ENCODE measurements around the gene SEMA5A. TPM values are rescaled to one million over a fixed set of nuclear protein-coding genes. Genes with fewer than 3 reads are reported as not detected.

SEMA5A gene
- total and polyA plus RNA-seq, 11 donors: 4.6 to 71.5 (median 33.8) TPM

- ATAC-seq: no peak
- Histone ChIP-seq H3K27me3 (no peaks in the 10 kb centered on the region), H3K9me3 (no peaks in the 10 kb centered on the region), H3K4me3 (no peak overlapping the region), H3K4me1 (no peaks in the 10 kb centered on the region), H3K36me3 (peaks cover 0 to 32% (median 0%) of the 10 kb centered on the region in 9 donors), H3K27ac (no peak overlapping the region)
- DNase-seq: no peak
- 77 to 85% (median 83%) methylated on average over 7 of the region's 7 CpGs for WGBS, 4 donors
- no peak for TF ChIP-seq POLR2A (IDR thresholded peaks at IDR 0.05)
- TF ChIP-seq, protein P1, sequence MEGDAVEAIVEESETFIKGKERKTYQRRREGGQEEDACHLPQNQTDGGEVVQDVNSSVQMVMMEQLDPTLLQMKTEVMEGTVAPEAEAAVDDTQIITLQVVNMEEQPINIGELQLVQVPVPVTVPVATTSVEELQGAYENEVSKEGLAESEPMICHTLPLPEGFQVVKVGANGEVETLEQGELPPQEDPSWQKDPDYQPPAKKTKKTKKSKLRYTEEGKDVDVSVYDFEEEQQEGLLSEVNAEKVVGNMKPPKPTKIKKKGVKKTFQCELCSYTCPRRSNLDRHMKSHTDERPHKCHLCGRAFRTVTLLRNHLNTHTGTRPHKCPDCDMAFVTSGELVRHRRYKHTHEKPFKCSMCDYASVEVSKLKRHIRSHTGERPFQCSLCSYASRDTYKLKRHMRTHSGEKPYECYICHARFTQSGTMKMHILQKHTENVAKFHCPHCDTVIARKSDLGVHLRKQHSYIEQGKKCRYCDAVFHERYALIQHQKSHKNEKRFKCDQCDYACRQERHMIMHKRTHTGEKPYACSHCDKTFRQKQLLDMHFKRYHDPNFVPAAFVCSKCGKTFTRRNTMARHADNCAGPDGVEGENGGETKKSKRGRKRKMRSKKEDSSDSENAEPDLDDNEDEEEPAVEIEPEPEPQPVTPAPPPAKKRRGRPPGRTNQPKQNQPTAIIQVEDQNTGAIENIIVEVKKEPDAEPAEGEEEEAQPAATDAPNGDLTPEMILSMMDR (IDR thresholded peaks at IDR 0.05): no peak
- intact Hi-C loops (cut with DNase I): no loop called here
These were observed 323.6 kb downstream of the SEMA5A start for GRCh38 chr5:9222054-9222976.

GRCh38 chr5:9218358-9218757 lies 327.5 kb downstream of the SEMA5A start:
- Histone ChIP-seq H3K27me3 (no peaks in the 10 kb centered on the region), H3K9me3 (no peaks in the 10 kb centered on the region), H3K36me3 (peaks cover 0 to 24% (median 0%) of the 10 kb centered on the region in 9 donors), H3K27ac (no peak overlapping the region), H3K4me3 (no peak overlapping the region), H3K4me1 (no peaks in the 10 kb centered on the region)
- TF ChIP-seq, protein P1 (IDR thresholded peaks at IDR 0.05): no peak
- TF ChIP-seq POLR2A (IDR thresholded peaks at IDR 0.05): no peak
- ATAC-seq (no peak), DNase-seq (no peak)
- 92 to 96% (median 95%) methylated on average over 4 of the region's 4 CpGs for WGBS, 4 donors
- intact Hi-C loops (cut with DNase I): no loop called here

DNA sequence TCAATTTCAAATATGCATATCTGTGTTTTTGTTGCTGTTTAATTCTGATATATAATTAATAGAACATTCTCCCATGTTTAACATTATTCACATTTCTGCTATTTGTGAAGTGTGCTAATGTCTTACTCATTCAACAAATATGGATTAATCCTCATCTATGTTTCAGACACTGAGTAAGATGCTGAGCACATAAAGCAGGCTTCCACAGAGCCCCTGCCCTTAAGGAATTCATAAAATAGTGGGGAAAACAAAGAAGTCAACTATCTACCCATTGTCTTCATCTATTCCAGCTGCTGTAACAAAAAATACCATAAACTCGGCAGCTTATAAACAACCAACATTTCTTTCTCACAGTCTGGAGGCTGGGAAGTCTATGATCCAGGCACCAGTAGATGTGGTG lies 333.3 kb downstream of the SEMA5A start:
- DNase-seq: no peak
- H3K4me3 ChIP-seq: no peak overlapping the region
- 42 to 100% (median 95%) methylated on average over 1 of the region's 1 CpG for WGBS, 4 donors
- intact Hi-C loops (cut with DNase I): no loop called here
- no peak overlapping the region for H3K27ac ChIP-seq
- no peaks in the 10 kb centered on the region for H3K27me3 ChIP-seq
- no peaks in the 10 kb centered on the region for H3K4me1 ChIP-seq
- peaks cover 0 to 11% (median 0%) of the 10 kb centered on the region in 9 donors for H3K36me3 ChIP-seq
- TF ChIP-seq, protein P1 (IDR thresholded peaks at IDR 0.05): no peak
- TF ChIP-seq POLR2A (IDR thresholded peaks at IDR 0.05): no peak
- no peak for ATAC-seq
- H3K9me3 ChIP-seq: no peaks in the 10 kb centered on the region

DNA sequence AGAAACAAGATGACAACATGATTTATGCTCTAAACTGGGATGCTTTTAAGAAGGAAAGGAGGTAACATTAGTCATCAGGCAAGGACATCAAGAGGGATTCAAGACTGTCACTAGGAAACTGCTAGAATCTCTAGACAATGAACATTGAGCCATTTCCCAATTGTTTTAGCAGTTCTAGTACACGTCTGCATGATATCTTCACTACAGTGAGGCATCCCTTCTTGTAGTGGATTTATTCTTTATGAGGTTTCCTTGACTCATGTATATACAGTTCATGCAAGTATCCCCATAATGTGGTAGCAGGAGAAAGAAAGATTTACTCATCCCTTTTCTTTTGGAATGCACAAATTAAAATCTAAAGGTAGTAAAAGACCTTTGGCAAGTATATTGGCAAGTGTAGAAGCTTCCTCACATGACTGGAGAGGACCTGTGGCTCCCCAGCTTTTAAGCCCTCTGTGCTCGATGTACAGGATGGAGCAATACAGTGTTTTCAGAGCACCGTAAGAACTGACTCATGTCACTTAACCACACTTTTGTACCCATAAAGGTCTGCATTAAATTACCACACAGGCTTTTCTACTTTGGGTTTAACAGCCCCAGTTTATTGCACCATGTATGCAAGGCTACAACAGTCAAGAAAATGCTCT lies 335.9 kb downstream of the SEMA5A start:
- no peak for DNase-seq
- WGBS, 4 donors: 76 to 85% (median 81%) methylated on average over 3 of the region's 3 CpGs
- Histone ChIP-seq H3K4me1 (no peaks in the 10 kb centered on the region), H3K27me3 (no peaks in the 10 kb centered on the region), H3K9me3 (no peaks in the 10 kb centered on the region), H3K36me3 (peaks cover 0 to 4% (median 0%) of the 10 kb centered on the region in 9 donors), H3K4me3 (no peak overlapping the region), H3K27ac (no peak overlapping the region)
- intact Hi-C loops (cut with DNase I): loop anchor here in 4 of 10 donors (10.0 kb wide), 2 partner anchors 455 to 1285 kb away; no protein-coding TSS in a partner anchor
- TF ChIP-seq, protein P1 (IDR thresholded peaks at IDR 0.05): no peak
- no peak for TF ChIP-seq POLR2A (IDR thresholded peaks at IDR 0.05)
- ATAC-seq: no peak
